Tibial nerve (tissue), 4 donors: ENCODE data around the gene SEPTIN5.

Source experiments
- EP300 ChIP-seq, 2 donors: sonication (generic); formaldehyde crosslinking; IDR thresholded peaks; one replicate each; pipeline ENCODE4 v1.6.1; 2017; ENCODE audit warnings: antibody characterized with exemption in 2 of 2, mild to moderate bottlenecking in 1 of 2
- TF ChIP-seq, protein P1 (sequence below), 5 experiments: fragments of 200-600 bp in 3 of 5; fragments of 450-650 bp in 2 of 5; sonication (generic) in 3 of 5; IDR thresholded peaks; one replicate each; pipeline ENCODE4 v1.5.1; 2016 to 2019; ENCODE audit warnings: antibody characterized with exemption in 5 of 5, mild to moderate bottlenecking in 3 of 5, moderate library complexity in 2 of 5

DNA sequence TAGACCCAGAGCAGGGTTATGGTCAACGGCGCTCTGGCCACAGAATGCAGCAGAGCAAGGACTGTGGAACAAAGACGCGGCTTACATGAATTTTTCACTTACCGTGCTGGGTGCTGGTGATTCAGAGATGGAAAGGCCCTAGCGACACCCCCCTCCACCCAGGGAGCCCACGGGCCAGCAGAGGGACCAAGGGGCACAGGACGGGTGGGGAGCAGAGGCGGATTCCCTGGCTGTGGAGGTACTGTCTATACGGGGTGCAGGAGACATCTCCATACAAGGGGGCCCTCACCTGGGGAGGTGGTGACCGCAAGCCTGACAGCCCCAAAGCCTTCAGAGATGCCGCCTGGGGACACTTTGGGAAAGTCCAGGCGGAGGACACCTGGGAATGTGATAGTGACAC lies 1.1 kb upstream of the SEPTIN5 start:
- TF ChIP-seq, protein P1, sequence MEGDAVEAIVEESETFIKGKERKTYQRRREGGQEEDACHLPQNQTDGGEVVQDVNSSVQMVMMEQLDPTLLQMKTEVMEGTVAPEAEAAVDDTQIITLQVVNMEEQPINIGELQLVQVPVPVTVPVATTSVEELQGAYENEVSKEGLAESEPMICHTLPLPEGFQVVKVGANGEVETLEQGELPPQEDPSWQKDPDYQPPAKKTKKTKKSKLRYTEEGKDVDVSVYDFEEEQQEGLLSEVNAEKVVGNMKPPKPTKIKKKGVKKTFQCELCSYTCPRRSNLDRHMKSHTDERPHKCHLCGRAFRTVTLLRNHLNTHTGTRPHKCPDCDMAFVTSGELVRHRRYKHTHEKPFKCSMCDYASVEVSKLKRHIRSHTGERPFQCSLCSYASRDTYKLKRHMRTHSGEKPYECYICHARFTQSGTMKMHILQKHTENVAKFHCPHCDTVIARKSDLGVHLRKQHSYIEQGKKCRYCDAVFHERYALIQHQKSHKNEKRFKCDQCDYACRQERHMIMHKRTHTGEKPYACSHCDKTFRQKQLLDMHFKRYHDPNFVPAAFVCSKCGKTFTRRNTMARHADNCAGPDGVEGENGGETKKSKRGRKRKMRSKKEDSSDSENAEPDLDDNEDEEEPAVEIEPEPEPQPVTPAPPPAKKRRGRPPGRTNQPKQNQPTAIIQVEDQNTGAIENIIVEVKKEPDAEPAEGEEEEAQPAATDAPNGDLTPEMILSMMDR (IDR thresholded peaks at IDR 0.05), result no peak
- TF ChIP-seq EP300 (IDR thresholded peaks at IDR 0.05), result no peak
